Measurements from ENCODE around the gene MYO10.

GRCh38 chr5:16755641-16756040 lies 180.4 kb downstream of the MYO10 start:
- TF ChIP-seq, protein P1, sequence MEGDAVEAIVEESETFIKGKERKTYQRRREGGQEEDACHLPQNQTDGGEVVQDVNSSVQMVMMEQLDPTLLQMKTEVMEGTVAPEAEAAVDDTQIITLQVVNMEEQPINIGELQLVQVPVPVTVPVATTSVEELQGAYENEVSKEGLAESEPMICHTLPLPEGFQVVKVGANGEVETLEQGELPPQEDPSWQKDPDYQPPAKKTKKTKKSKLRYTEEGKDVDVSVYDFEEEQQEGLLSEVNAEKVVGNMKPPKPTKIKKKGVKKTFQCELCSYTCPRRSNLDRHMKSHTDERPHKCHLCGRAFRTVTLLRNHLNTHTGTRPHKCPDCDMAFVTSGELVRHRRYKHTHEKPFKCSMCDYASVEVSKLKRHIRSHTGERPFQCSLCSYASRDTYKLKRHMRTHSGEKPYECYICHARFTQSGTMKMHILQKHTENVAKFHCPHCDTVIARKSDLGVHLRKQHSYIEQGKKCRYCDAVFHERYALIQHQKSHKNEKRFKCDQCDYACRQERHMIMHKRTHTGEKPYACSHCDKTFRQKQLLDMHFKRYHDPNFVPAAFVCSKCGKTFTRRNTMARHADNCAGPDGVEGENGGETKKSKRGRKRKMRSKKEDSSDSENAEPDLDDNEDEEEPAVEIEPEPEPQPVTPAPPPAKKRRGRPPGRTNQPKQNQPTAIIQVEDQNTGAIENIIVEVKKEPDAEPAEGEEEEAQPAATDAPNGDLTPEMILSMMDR (IDR thresholded peaks at IDR 0.05): no peak
- no peak for TF ChIP-seq POLR2AphosphoS5 (IDR thresholded peaks at IDR 0.05; ENCODE audit: low read depth, low read length)
- TF ChIP-seq SIN3A (IDR thresholded peaks at IDR 0.05; ENCODE audit: borderline replicate concordance, insufficient read depth, low read depth, low read length): no peak
- TF ChIP-seq, protein P2, sequence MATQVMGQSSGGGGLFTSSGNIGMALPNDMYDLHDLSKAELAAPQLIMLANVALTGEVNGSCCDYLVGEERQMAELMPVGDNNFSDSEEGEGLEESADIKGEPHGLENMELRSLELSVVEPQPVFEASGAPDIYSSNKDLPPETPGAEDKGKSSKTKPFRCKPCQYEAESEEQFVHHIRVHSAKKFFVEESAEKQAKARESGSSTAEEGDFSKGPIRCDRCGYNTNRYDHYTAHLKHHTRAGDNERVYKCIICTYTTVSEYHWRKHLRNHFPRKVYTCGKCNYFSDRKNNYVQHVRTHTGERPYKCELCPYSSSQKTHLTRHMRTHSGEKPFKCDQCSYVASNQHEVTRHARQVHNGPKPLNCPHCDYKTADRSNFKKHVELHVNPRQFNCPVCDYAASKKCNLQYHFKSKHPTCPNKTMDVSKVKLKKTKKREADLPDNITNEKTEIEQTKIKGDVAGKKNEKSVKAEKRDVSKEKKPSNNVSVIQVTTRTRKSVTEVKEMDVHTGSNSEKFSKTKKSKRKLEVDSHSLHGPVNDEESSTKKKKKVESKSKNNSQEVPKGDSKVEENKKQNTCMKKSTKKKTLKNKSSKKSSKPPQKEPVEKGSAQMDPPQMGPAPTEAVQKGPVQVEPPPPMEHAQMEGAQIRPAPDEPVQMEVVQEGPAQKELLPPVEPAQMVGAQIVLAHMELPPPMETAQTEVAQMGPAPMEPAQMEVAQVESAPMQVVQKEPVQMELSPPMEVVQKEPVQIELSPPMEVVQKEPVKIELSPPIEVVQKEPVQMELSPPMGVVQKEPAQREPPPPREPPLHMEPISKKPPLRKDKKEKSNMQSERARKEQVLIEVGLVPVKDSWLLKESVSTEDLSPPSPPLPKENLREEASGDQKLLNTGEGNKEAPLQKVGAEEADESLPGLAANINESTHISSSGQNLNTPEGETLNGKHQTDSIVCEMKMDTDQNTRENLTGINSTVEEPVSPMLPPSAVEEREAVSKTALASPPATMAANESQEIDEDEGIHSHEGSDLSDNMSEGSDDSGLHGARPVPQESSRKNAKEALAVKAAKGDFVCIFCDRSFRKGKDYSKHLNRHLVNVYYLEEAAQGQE (IDR thresholded peaks at IDR 0.05; ENCODE audit: insufficient read depth in 1 of 2, low read depth in 2 of 2, low read length in 1 of 2): no peak
- TF ChIP-seq TCF7L2 (IDR thresholded peaks at IDR 0.05; ENCODE audit: low read depth, low read length): no peak

All from Panc1 (cell line).